C4-2B (cell line): ENCODE results near the gene BAZ1B.

Experiments
- CTCF ChIP-seq: fragments of 450-650 bp; conservative IDR thresholded peaks from 2 replicates; pipeline ENCODE4 v1.5.1; 2017; ENCODE audit warnings: mild to moderate bottlenecking
- ZFX ChIP-seq: fragments of 450-650 bp; IDR thresholded peaks from 2 replicates; pipeline ENCODE4 v1.6.1; 2017

DNA sequence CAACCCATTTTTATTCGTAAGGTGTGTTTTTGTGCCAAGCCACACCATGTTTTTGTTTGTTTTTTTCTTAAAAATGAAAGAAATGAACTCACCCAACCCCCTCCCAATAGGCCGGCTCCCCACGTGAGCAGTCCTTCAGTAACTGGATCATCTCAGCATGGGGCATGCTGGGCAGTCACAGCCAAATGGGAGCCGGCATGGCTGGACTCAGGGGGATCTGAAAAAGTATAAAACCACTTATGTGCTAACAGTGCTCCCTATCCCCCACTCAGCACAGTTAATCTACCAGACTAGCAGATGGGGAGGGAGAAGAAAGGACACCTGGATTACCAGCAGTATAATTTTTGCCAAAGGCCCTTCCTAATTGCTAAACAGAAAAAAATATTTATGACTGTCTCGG lies 39.3 kb downstream of the BAZ1B start:
- TF ChIP-seq CTCF, result no peak
- no peak for TF ChIP-seq ZFX
